Keratinocyte (primary cell): ENCODE measurements around the gene ACOXL.

Experiments
- EZH2 ChIP-seq: IDR thresholded peaks from one replicate; pipeline ENCODE4 v1.6.1; 2012; ENCODE audit warnings: inconsistent platforms, mild to moderate bottlenecking, low read length, moderate library complexity
- TF ChIP-seq, protein P1 (sequence below), 3 experiments: IDR thresholded peaks in 1 of 3; conservative IDR thresholded peaks in 1 of 3; optimal IDR thresholded peaks in 1 of 3; 2 replicates in 2 of 3; 3 replicates in 1 of 3; pipeline versions ENCODE3 to v1.5.1; 2011; ENCODE audit warnings: low read length in 3 of 3, mild to moderate bottlenecking in 3 of 3, moderate library complexity in 2 of 3, control low read depth in 1 of 3, inconsistent platforms in 1 of 3; ENCODE audit not compliant: insufficient read depth in 2 of 3; ENCODE audit errors: extremely low read depth in 1 of 3

GRCh38 chr2:110816404-110817365 lies 84.3 kb downstream of the ACOXL start:
- TF ChIP-seq, protein P1, sequence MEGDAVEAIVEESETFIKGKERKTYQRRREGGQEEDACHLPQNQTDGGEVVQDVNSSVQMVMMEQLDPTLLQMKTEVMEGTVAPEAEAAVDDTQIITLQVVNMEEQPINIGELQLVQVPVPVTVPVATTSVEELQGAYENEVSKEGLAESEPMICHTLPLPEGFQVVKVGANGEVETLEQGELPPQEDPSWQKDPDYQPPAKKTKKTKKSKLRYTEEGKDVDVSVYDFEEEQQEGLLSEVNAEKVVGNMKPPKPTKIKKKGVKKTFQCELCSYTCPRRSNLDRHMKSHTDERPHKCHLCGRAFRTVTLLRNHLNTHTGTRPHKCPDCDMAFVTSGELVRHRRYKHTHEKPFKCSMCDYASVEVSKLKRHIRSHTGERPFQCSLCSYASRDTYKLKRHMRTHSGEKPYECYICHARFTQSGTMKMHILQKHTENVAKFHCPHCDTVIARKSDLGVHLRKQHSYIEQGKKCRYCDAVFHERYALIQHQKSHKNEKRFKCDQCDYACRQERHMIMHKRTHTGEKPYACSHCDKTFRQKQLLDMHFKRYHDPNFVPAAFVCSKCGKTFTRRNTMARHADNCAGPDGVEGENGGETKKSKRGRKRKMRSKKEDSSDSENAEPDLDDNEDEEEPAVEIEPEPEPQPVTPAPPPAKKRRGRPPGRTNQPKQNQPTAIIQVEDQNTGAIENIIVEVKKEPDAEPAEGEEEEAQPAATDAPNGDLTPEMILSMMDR (optimal IDR thresholded peaks at IDR 0.05 in 1 of 3, IDR thresholded peaks at IDR 0.05 in 1 of 3, conservative IDR thresholded peaks at IDR 0.05 in 1 of 3; ENCODE audit: extremely low read depth in 1 of 3, insufficient read depth in 2 of 3, low read length in 3 of 3): no peak
- TF ChIP-seq EZH2: no peak
